GM12878 (cell line): ENCODE data around the gene MBIP. TPM values are rescaled to one million over a fixed set of nuclear protein-coding genes. Genes with fewer than 3 reads are reported as not detected.

Source experiments
- ATAC-seq: fragments of 200-7000 bp; cut with Tn5 transposase; 3 replicates; pipeline ENCODE4 v1.9.1; 2020; ENCODE audit warnings: mild to moderate bottlenecking, moderate library complexity
- BruUV-seq: library from RNA; stranded (reverse); fragments of 400-500 nt; replicated peaks from 2 replicates; lab custom pipeline; 2021; lab: Mats Ljungman, UMichigan
- CTCF ChIA-PET: fragments of 300-600 bp; sonication (Branson Sonifier 250); formaldehyde crosslinking; extraction: SDS; loops from one replicate; lab custom pipeline; 2021; ENCODE audit warnings: inconsistent platforms; lab: Yijun Ruan, JAX
- POLR2A ChIA-PET: fragments of 350-600 bp; formaldehyde crosslinking; extraction: SDS; loops from one replicate; lab custom pipeline; 2021; ENCODE audit warnings: inconsistent platforms; lab: Charles Lee
- RAD21 ChIA-PET: fragments of 300-600 bp; sonication (Branson Sonifier 250); formaldehyde crosslinking; loops from one replicate; lab custom pipeline; 2023; ENCODE audit warnings: antibody characterized with exemption; ENCODE audit not compliant: unreplicated experiment; lab: Charles Lee
- SMC1A ChIA-PET: fragments of 300-600 bp; sonication (Branson Sonifier 250); formaldehyde crosslinking; loops from one replicate; lab custom pipeline; 2023; ENCODE audit not compliant: unreplicated experiment, uncharacterized antibody; lab: Charles Lee
- DNase-seq: peaks from one replicate; pipeline ENCODE4 v3.0.0-alpha.2; 2011; ENCODE audit warnings: low read depth, low spot score
- FAIRE-seq: peaks from 3 replicates; lab custom pipeline; 2011; peaks lifted over from hg19 to GRCh38; lab: Jason Lieb, UNC
- H2AFZ ChIP-seq: 2 replicates; pipeline ENCODE4 v1.6.0; 2011; ENCODE audit warnings: low read depth, low read length, control low read depth; ENCODE audit not compliant: control insufficient read depth
- H3K27ac ChIP-seq: 2 replicates; pipeline ENCODE4 v1.5.1; 2011; ENCODE audit warnings: control low read depth; ENCODE audit not compliant: control insufficient read depth, insufficient read depth
- H3K27me3 ChIP-seq, 2 experiments: replicated peaks in 1 of 2; 2 replicates each; pipeline versions ENCODE4 v1.6.0 to v1.6.1; 2011; ENCODE audit warnings: low read length in 1 of 2; ENCODE audit not compliant: control insufficient read depth in 2 of 2, insufficient read depth in 2 of 2
- H3K36me3 ChIP-seq, 2 experiments: 2 replicates each; pipeline ENCODE4 v1.5.1; 2011; ENCODE audit warnings: low read length in 1 of 2; ENCODE audit not compliant: control insufficient read depth in 2 of 2, insufficient read depth in 2 of 2
- H3K4me1 ChIP-seq: 2 replicates; pipeline ENCODE4 v1.6.1; 2011; ENCODE audit warnings: mild to moderate bottlenecking, low read length, moderate library complexity, mixed read lengths; ENCODE audit not compliant: control insufficient read depth, insufficient read depth
- H3K4me2 ChIP-seq: 2 replicates; pipeline ENCODE4 v1.6.0; 2011; ENCODE audit warnings: control low read depth; ENCODE audit not compliant: control insufficient read depth, insufficient read depth
- H3K4me3 ChIP-seq: fragments of 200-600 bp; sonication (generic); 2 replicates; pipeline ENCODE4 v1.5.1; 2016
- H3K79me2 ChIP-seq: 2 replicates; pipeline ENCODE4 v1.6.0; 2011; ENCODE audit warnings: low read length; ENCODE audit not compliant: control insufficient read depth, insufficient read depth
- H3K9ac ChIP-seq: 2 replicates; pipeline ENCODE4 v1.8.0; 2011; ENCODE audit warnings: low read length, control low read depth, mixed read lengths; ENCODE audit not compliant: control insufficient read depth, insufficient read depth
- H3K9me3 ChIP-seq: replicated peaks from 3 replicates; pipeline ENCODE4 v1.5.1; 2011; ENCODE audit warnings: mild to moderate bottlenecking, low read length; ENCODE audit not compliant: control insufficient read depth, insufficient read depth
- H4K20me1 ChIP-seq: 2 replicates; pipeline ENCODE4 v1.6.0; 2011; ENCODE audit not compliant: control insufficient read depth, insufficient read depth
- ASH2L ChIP-seq: fragments of 300-600, 200-600 bp; sonication (generic); IDR thresholded peaks from 2 replicates; pipeline ENCODE4 v1.6.1; 2017; ENCODE audit warnings: low read depth, mild to moderate bottlenecking, borderline replicate concordance
- BMI1 ChIP-seq: fragments of 450-650 bp; IDR thresholded peaks from 2 replicates; pipeline ENCODE4 v1.6.1; 2016; ENCODE audit warnings: mild to moderate bottlenecking, moderate library complexity, borderline replicate concordance
- CHD2 ChIP-seq: IDR thresholded peaks from 2 replicates; pipeline ENCODE4 v1.6.1; 2011; ENCODE audit warnings: low read depth, low read length, improper control_type of control experiment, borderline replicate concordance
- EED ChIP-seq: sonication (generic); IDR thresholded peaks from 2 replicates; pipeline ENCODE4 v1.6.1; 2016; ENCODE audit warnings: antibody characterized with exemption, low read depth
- EP300 ChIP-seq, 2 experiments: fragments of 150-350 bp in 1 of 2; IDR thresholded peaks; 2 replicates each; pipeline ENCODE4 v1.6.1; 2011 to 2012; ENCODE audit warnings: low read depth in 2 of 2, low read length in 2 of 2, borderline replicate concordance in 1 of 2, improper control_type of control experiment in 1 of 2, inconsistent platforms in 1 of 2; ENCODE audit not compliant: control insufficient read depth in 1 of 2
- HCFC1 ChIP-seq: fragments of 150-350 bp; IDR thresholded peaks from 2 replicates; pipeline ENCODE4 v1.6.1; 2014; ENCODE audit warnings: low read length
- MEF2A ChIP-seq: IDR thresholded peaks from 2 replicates; pipeline ENCODE4 v1.6.1; 2011; ENCODE audit warnings: low read depth, mild to moderate bottlenecking, low read length, moderate library complexity; ENCODE audit not compliant: insufficient read depth
- MXI1 ChIP-seq: fragments of 150-350 bp; IDR thresholded peaks from 2 replicates; pipeline ENCODE4 v1.6.1; 2011; ENCODE audit warnings: low read depth, mild to moderate bottlenecking, inconsistent platforms, low read length, improper control_type of control experiment
- NFYB ChIP-seq: IDR thresholded peaks from 2 replicates; pipeline ENCODE4 v1.6.1; 2011; ENCODE audit warnings: low read depth, mild to moderate bottlenecking, low read length, improper control_type of control experiment, moderate library complexity; ENCODE audit not compliant: insufficient read depth
- PAX5 ChIP-seq: IDR thresholded peaks from 2 replicates; pipeline ENCODE4 v1.6.1; 2011; ENCODE audit warnings: low read depth, low read length, borderline replicate concordance
- YY1 ChIP-seq: IDR thresholded peaks from 2 replicates; pipeline ENCODE4 v1.6.1; 2011; ENCODE audit warnings: low read depth, mild to moderate bottlenecking, low read length
- WGBS: methylation state at CpG from one replicate; pipeline ENCODE4 v1.1.6; 2016; ENCODE audit warnings: low lambda C conversion rate; ENCODE audit not compliant: insufficient replicate concordance, insufficient coverage; ENCODE audit errors: missing lambda C conversion rate; 5-methylcytosine and 5-hydroxymethylcytosine counted together
- in situ Hi-C: fragments of 300-500 bp; cut with MboI; formaldehyde crosslinking; loops from 9 replicates; pipeline ENCODE4 v1.14.3; 2018; ENCODE audit warnings: mixed read lengths
- intact Hi-C: fragments of 100-400 bp; cut with micrococcal nuclease; formaldehyde crosslinking; loops from one replicate; pipeline ENCODE4 v1.14.2; 2022; ENCODE audit not compliant: unreplicated experiment
- polyA plus RNA-seq, 11 experiments: library from polyadenylated mRNA; depleted of rRNA in 4 of 11; unstranded in 6 of 11; stranded (reverse) in 5 of 11; fragments of >200 nt; fragmentation: Nextera tagmentation in 4 of 11; fragmentation: Illumina TruSeq in 1 of 11; extraction: Ambion mirVana in 4 of 11; extraction: Trizol in 1 of 11; gene quantifications; 1 replicate in 1 of 11; 2 replicates in 10 of 11; pipeline versions ENCODE4 v1.2.1 to v1.2.3, GENCODE V29; 2011 to 2016; ENCODE audit warnings: inconsistent platforms in 2 of 11, missing spikeins in 2 of 11, low read depth in 1 of 11
- total RNA-seq, 4 experiments: library from RNA; depleted of rRNA in 3 of 4; stranded (reverse); fragments of >200 nt in 3 of 4; fragmentation: Illumina TruSeq in 1 of 4; extraction: Trizol in 1 of 4; gene quantifications; 2 replicates each; pipeline versions ENCODE4 v1.2.1 to v1.2.3, GENCODE V29; 2013 to 2021
- TF ChIP-seq, protein P1 (sequence below): fragments of 450-650 bp; conservative IDR thresholded peaks from 2 replicates; pipeline ENCODE4 v1.6.1; 2017; ENCODE audit warnings: mild to moderate bottlenecking, moderate library complexity

Gene MBIP
- total and polyA plus RNA-seq, 10 of the 15 experiments (the other 5 are each of a cell fraction or from before 2014, with no cell fraction given): 9.0 to 43.5 (median 32.1) TPM

DNA sequence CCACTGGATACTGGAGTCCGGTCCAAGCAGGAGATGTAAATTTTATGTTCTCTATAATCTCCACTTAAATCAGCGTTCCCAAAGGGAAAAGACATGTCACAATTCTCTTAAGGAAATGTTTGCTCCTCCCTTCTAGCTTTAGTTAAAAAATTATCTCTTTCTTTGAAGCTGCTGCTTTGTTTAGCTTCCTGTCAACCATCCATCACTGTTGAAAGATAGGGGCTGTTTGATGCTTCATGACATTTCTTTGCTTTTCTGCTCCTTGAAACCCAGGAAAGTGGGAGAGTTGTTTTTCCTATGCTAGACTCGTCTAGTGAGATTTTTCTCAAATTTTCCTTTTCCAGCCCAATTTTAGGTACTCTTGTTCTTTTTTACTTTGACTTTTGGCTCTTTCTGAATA is 31.9 kb downstream of the MBIP start:
- TF ChIP-seq MEF2A: no peak
- Histone ChIP-seq H3K4me2 (no peak overlapping the region), H3K36me3 (no peaks in the 10 kb centered on the region; a peak in 1 of 4 replicates), H3K9ac (no peak overlapping the region), H4K20me1 (no peaks in the 10 kb centered on the region), H3K27me3 (no peaks in the 10 kb centered on the region), H3K27ac (no peak overlapping the region), H3K4me1 (no peaks in the 10 kb centered on the region), H2AFZ (no peak overlapping the region), H3K9me3 (no peaks in the 10 kb centered on the region), H3K4me3 (no peak overlapping the region), H3K79me2 (no peaks in the 10 kb centered on the region)
- CTCF ChIA-PET: interaction anchor here (1.2 kb wide), 1 partner anchor 14 kb away, joined by 3 read pairs; no protein-coding TSS in a partner anchor
- ATAC-seq (no peak), DNase-seq (no peak), FAIRE-seq (no peak)
- POLR2A ChIA-PET: no interaction called here
- intact Hi-C loops: no loop called here
- no TSS peak for BruUV-seq
- RAD21 ChIA-PET: no interaction called here
- 39% methylated on average over 3 of the region's 3 CpGs for WGBS
- SMC1A ChIA-PET: no interaction called here
- in situ Hi-C loops: no loop called here

DNA sequence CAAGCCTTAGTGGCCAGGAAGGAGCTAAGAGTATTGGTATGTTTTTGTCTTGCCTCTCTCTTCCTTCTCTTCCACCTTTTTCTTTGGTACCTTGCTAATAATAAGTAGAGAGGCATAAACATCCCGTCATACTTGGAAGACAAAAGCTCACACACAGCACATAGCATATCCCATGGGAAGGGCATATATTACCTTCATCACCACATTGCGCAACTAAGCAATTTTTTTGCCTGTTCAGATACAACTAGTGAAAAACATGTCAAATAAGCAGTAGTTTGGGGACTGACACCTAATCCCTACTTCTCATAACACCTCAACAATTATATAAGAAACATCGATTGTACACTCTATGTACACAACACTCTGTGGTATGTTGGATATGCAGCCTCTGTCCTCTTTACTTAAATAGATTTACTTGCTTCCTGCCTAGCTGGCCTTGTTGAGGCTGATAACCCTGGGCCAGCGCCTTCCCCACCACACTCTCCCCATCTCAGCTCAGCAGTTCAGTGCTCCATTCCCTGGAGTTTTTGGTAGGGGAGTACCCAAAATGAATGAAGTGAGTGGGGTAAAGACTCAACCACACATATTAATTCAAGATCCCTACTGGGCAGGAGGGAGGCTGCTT is 35.4 kb downstream of the MBIP start:
- no peak overlapping the region for H3K27ac ChIP-seq
- FAIRE-seq: no peak
- H3K9ac ChIP-seq: no peak overlapping the region
- no peak overlapping the region for H2AFZ ChIP-seq
- in situ Hi-C loops (no loop called here), intact Hi-C loops (no loop called here)
- no peaks in the 10 kb centered on the region; a peak in 1 of 4 replicates for H3K36me3 ChIP-seq
- ChIA-PET POLR2A (interaction anchor here (0.5 kb wide), 1 partner anchor 11 kb away, joined by 4 read pairs; no protein-coding TSS in a partner anchor), SMC1A (interaction anchor here (1.5 kb wide), 1 partner anchor 88 kb away, joined by 3 read pairs; no protein-coding TSS in a partner anchor), CTCF (interaction anchor here (1.2 kb wide), 1 partner anchor 90 kb away, joined by 3 read pairs; no protein-coding TSS in a partner anchor), RAD21 (no interaction called here)
- no peak for DNase-seq
- no peak overlapping the region for H3K4me2 ChIP-seq
- H3K27me3 ChIP-seq: no peaks in the 10 kb centered on the region
- no TSS peak for BruUV-seq
- H4K20me1 ChIP-seq: no peaks in the 10 kb centered on the region
- no peak overlapping the region for H3K4me3 ChIP-seq
- no peaks in the 10 kb centered on the region for H3K79me2 ChIP-seq
- 60% methylated on average over 4 of the region's 4 CpGs for WGBS
- no peaks in the 10 kb centered on the region for H3K4me1 ChIP-seq
- H3K9me3 ChIP-seq: no peaks in the 10 kb centered on the region
- no peak for ATAC-seq
- no peak for TF ChIP-seq BMI1
- TF ChIP-seq CHD2: no peak
- TF ChIP-seq EP300 (IDR thresholded peaks at IDR 0.05; ENCODE audit: borderline replicate concordance in 1 of 2, control insufficient read depth in 1 of 2, low read depth in 2 of 2, low read length in 2 of 2): no peak
- TF ChIP-seq NFYB: no peak
- no peak for TF ChIP-seq EED
- TF ChIP-seq HCFC1: no peak
- TF ChIP-seq YY1: no peak
- TF ChIP-seq, protein P1, sequence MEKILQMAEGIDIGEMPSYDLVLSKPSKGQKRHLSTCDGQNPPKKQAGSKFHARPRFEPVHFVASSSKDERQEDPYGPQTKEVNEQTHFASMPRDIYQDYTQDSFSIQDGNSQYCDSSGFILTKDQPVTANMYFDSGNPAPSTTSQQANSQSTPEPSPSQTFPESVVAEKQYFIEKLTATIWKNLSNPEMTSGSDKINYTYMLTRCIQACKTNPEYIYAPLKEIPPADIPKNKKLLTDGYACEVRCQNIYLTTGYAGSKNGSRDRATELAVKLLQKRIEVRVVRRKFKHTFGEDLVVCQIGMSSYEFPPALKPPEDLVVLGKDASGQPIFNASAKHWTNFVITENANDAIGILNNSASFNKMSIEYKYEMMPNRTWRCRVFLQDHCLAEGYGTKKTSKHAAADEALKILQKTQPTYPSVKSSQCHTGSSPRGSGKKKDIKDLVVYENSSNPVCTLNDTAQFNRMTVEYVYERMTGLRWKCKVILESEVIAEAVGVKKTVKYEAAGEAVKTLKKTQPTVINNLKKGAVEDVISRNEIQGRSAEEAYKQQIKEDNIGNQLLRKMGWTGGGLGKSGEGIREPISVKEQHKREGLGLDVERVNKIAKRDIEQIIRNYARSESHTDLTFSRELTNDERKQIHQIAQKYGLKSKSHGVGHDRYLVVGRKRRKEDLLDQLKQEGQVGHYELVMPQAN: no peak
- TF ChIP-seq PAX5: no peak
- TF ChIP-seq ASH2L: no peak
- TF ChIP-seq MXI1: no peak
